HL-60 (cell line): ENCODE data around the gene ZNF507.

Experiments used
- CTCF ChIP-seq: IDR thresholded peaks from one replicate; pipeline ENCODE4 v1.5.1; 2011; ENCODE audit warnings: low read length, control low read depth, inconsistent platforms; ENCODE audit not compliant: insufficient read depth
- GABPA ChIP-seq: IDR thresholded peaks from 2 replicates; pipeline ENCODE4 v1.6.1; 2012; ENCODE audit warnings: low read depth
- POLR2AphosphoS5 ChIP-seq: IDR thresholded peaks from 2 replicates; pipeline ENCODE4 v1.6.1; 2012; ENCODE audit warnings: low read depth
- TF ChIP-seq, protein P1 (sequence below): IDR thresholded peaks from 2 replicates; pipeline ENCODE4 v1.6.1; 2012; ENCODE audit warnings: low read depth; ENCODE audit not compliant: insufficient replicate concordance

DNA sequence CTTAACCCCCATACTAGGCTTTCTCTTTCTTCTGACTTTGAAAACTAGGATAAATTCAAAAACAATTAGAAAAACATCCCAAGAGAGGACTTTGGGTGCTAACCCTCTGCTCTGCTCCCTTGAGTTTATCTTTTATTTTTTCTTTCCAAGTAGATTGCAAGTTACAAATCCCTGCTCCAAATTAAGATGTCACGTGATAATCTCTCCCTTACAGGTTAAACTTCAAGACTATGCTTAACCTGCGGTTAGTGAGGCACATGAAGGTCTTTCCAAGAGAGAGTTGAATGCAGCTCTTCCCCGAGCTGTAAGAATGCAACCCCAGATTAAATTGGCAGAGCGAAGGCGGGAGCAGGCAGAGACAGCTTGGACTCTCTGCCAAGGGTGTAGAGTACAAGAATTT is 12.2 kb upstream of the ZNF507 start:
- no peak for TF ChIP-seq CTCF
- TF ChIP-seq GABPA = no peak
- TF ChIP-seq, protein P1, sequence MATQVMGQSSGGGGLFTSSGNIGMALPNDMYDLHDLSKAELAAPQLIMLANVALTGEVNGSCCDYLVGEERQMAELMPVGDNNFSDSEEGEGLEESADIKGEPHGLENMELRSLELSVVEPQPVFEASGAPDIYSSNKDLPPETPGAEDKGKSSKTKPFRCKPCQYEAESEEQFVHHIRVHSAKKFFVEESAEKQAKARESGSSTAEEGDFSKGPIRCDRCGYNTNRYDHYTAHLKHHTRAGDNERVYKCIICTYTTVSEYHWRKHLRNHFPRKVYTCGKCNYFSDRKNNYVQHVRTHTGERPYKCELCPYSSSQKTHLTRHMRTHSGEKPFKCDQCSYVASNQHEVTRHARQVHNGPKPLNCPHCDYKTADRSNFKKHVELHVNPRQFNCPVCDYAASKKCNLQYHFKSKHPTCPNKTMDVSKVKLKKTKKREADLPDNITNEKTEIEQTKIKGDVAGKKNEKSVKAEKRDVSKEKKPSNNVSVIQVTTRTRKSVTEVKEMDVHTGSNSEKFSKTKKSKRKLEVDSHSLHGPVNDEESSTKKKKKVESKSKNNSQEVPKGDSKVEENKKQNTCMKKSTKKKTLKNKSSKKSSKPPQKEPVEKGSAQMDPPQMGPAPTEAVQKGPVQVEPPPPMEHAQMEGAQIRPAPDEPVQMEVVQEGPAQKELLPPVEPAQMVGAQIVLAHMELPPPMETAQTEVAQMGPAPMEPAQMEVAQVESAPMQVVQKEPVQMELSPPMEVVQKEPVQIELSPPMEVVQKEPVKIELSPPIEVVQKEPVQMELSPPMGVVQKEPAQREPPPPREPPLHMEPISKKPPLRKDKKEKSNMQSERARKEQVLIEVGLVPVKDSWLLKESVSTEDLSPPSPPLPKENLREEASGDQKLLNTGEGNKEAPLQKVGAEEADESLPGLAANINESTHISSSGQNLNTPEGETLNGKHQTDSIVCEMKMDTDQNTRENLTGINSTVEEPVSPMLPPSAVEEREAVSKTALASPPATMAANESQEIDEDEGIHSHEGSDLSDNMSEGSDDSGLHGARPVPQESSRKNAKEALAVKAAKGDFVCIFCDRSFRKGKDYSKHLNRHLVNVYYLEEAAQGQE = no peak
- no peak for TF ChIP-seq POLR2AphosphoS5
